Measurements from ENCODE around the gene STRBP. TPM values are rescaled to one million over a fixed set of nuclear protein-coding genes. Genes with fewer than 3 reads are reported as not detected.

STRBP gene
- total and polyA plus RNA-seq, 2 of the 8 experiments (the other 6 are each of a cell fraction or from before 2014, with no cell fraction given) = 29.7 to 105 TPM

DNA sequence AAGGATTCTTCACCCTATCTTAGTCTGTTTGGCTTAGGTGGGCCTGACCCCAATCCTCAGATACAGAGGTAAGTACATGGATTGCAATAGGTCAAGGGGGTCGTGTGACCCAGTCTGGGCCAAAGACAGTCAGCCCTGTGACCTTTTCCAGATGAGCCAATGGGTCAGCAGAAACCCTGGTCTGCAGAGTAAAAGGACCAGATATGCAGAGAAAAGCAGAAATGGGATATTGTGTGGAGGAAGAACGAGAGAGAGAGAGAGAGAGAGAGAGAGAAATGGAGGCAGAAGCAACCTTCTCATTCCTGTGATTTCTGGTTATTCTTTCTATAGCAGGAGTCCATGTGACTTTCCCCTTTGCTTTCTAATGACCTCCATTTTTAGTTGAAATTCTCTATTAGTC is 47.2 kb upstream of the STRBP start (continued):
- TF ChIP-seq JUND (IDR thresholded peaks at IDR 0.05; ENCODE audit: low read length) (no peak), CREB1 (IDR thresholded peaks at IDR 0.05) (no peak)

Measured in H1 (cell line).